ENCODE data around the gene LSS. TPM values are rescaled to one million over a fixed set of nuclear protein-coding genes. Genes with fewer than 3 reads are reported as not detected.

LSS gene
- total RNA-seq (100 to 1,000 TPM in 1 of 5 donors, 10 to 100 TPM in 4; 26.4 to 246 (median 46.7) TPM), polyA plus RNA-seq (10 to 100 TPM; 15.3 to 22.2 (median 21.7) TPM)
- long read RNA-seq, donor 1, full-length matches to known transcripts = 2 of 2 reads
- long read RNA-seq, donor 1, partial matches to known transcripts = 0 of 2 reads
- long read RNA-seq, donor 1, other reads (novel, unspliced or antisense) = 0 of 2 reads
- long read RNA-seq, donor 2, full-length matches to known transcripts = 5 of 36 reads
- long read RNA-seq, donor 2, partial matches to known transcripts = 31 of 36 reads
- long read RNA-seq, donor 2, other reads (novel, unspliced or antisense) = 0 of 36 reads
- long read RNA-seq, donor 3, partial matches to known transcripts = 0 of 3 reads
- long read RNA-seq, donor 3, other reads (novel, unspliced or antisense) = 0 of 3 reads
- long read RNA-seq, donor 4 = 0 reads
- long read RNA-seq, donor 5, partial matches to known transcripts = 0 of 2 reads
- long read RNA-seq, donor 5, other reads (novel, unspliced or antisense) = 0 of 2 reads
- long read RNA-seq, donor 6, full-length matches to known transcripts = 2 of 7 reads
- long read RNA-seq, donor 6, partial matches to known transcripts = 5 of 7 reads
- long read RNA-seq, donor 6, other reads (novel, unspliced or antisense) = 0 of 7 reads
- long read RNA-seq, donor 7, partial matches to known transcripts = 0 of 1 reads
- long read RNA-seq, donor 7, other reads (novel, unspliced or antisense) = 0 of 1 reads
- long read RNA-seq, donor 8, partial matches to known transcripts = 0 of 1 reads
- long read RNA-seq, donor 8, other reads (novel, unspliced or antisense) = 0 of 1 reads
- long read RNA-seq, donor 9, partial matches to known transcripts = 0 of 1 reads
- long read RNA-seq, donor 9, other reads (novel, unspliced or antisense) = 0 of 1 reads
- long read RNA-seq, donor 10 = 0 reads

DNA sequence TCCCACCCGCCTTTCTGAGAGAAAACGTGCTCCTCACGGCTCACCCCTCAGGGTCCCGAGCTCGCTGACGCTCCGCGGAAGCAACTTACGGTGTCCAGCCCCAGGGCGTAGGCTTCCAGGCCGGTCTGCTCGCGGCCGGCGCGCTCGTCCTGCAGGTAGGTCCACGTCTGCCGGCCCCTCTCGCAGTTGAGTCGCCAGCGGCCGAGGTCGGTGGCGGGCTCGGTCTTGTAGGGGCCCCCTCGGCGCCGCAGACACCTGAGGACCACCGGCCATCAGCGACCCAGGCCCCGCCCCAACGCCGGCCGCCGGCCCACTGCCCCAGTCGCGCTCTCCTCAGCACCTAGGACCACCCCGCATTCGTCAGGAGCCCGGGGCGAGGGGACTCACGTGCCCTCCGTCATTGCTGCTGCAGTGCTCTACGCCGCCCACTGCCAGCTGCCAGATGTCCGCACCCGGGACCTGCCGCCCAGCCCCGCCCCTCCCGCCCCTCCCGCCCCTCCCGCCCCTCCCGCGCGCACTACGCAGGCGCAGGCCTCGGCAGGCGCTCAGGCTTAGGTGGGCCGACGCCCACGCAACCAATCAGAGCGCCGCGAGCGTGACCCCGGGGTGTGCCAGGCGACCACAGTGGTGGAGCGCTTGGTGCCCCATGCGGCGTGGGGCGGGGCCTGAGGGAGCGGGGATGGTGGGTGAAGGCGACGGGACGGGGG is at the start of gene LSS:
LSS (minus strand) TSS at position 430 of the 707 bp plus-strand sequence; CDS start at position 401, 29 bp downstream.
- peaks cover 0 to 20% (median 8%) of the 10 kb centered on the region in 4 donors for H3K36me3 ChIP-seq
- peaks cover 32 to 52% (median 46%) of the 10 kb centered on the region in 4 donors for H3K4me1 ChIP-seq
- TF ChIP-seq POLR2AphosphoS5 (IDR thresholded peaks at IDR 0.05) = peak in 2 of 3 donors; percentile 69 to 73
- no peak for TF ChIP-seq POLR2A (IDR thresholded peaks at IDR 0.05)
- no peaks in the 10 kb centered on the region for H3K27me3 ChIP-seq
- peak within 1 kb of the TSS; percentile 70 to 97 (median 90) for H3K4me3 ChIP-seq
- WGBS, 5 donors = 0 to 3% (median 1%) methylated on average over 11 to 77 of the region's 77 CpGs
- DNase-seq = peak; percentile 98 to 99
- no peaks in the 10 kb centered on the region for H3K9me3 ChIP-seq
- intact Hi-C loops (cut with DNase I; ENCODE audit: low total_unique reads) = loop anchor here (10.0 kb wide), 1 partner anchor 84 kb away; no protein-coding TSS in a partner anchor
- peak within 1 kb of the TSS; percentile 85 to 95 (median 93) for H3K27ac ChIP-seq

DNA sequence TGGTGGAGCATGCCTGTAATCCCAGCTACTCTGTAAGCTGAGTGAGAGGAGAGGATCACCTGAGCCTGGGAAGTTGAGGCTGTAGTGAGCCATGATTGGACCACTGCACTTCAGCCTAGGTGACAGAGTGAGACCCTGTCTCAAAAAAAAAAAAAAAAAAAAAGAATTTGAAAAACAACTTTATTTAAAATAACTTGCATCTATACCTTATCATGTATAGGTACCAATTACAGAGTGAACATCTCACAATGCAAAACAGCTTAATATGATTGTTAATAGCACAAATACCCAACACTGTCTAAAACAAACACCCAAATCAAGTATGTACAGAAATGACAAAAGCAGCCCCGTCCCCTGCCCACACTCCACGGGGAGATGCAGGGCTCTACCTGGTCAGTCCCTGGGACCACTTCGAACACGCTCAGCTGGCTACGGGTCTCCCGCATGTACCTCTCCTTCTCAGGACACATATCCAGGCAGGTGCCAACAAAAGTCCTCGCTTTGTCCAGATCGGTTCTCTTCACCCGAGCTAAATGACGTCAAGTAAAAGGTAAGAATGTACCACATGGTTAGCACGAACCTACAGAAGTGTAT is 46.3 kb upstream of the LSS start:
- Histone ChIP-seq H3K36me3 (peaks cover 92 to 100% (median 100%) of the 10 kb centered on the region in 4 donors), H3K27ac (no peak overlapping the region), H3K9me3 (no peaks in the 10 kb centered on the region), H3K4me3 (no peak overlapping the region), H3K27me3 (no peaks in the 10 kb centered on the region), H3K4me1 (no peaks in the 10 kb centered on the region)
- WGBS, 5 donors = 90 to 96% (median 94%) methylated on average over 11 of the region's 11 CpGs
- intact Hi-C loops (cut with DNase I; ENCODE audit: low total_unique reads) = no loop called here
- TF ChIP-seq POLR2AphosphoS5 (IDR thresholded peaks at IDR 0.05) (no peak), POLR2A (IDR thresholded peaks at IDR 0.05) (no peak), EP300 (IDR thresholded peaks at IDR 0.05) (no peak)
- TF ChIP-seq, protein P1, sequence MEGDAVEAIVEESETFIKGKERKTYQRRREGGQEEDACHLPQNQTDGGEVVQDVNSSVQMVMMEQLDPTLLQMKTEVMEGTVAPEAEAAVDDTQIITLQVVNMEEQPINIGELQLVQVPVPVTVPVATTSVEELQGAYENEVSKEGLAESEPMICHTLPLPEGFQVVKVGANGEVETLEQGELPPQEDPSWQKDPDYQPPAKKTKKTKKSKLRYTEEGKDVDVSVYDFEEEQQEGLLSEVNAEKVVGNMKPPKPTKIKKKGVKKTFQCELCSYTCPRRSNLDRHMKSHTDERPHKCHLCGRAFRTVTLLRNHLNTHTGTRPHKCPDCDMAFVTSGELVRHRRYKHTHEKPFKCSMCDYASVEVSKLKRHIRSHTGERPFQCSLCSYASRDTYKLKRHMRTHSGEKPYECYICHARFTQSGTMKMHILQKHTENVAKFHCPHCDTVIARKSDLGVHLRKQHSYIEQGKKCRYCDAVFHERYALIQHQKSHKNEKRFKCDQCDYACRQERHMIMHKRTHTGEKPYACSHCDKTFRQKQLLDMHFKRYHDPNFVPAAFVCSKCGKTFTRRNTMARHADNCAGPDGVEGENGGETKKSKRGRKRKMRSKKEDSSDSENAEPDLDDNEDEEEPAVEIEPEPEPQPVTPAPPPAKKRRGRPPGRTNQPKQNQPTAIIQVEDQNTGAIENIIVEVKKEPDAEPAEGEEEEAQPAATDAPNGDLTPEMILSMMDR (IDR thresholded peaks at IDR 0.05) = no peak
- no peak for DNase-seq

DNA sequence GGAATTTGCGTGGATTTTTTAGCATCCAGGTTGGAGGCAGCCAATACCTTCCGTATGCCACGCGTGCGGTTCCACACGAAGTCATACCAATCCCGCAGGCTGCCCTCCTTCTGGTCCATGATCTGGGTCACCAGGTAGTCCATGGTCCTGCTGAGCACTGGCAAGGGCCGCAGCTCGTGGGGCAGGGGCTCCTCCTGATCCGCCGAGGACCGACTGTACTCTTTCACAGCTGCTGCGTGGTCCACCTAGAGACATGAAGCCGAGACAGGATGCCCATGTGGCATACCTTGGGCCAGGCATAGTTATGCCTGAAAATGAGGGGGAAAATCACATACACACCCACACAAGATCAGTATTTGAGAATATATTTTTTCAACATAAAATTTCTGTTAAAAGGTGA is 44.8 kb upstream of the LSS start:
- intact Hi-C loops (cut with DNase I; ENCODE audit: low total_unique reads) = no loop called here
- Histone ChIP-seq H3K27ac (no peak overlapping the region), H3K4me1 (no peaks in the 10 kb centered on the region), H3K4me3 (no peak overlapping the region), H3K36me3 (peaks cover 93 to 100% (median 100%) of the 10 kb centered on the region in 4 donors), H3K9me3 (no peaks in the 10 kb centered on the region), H3K27me3 (no peaks in the 10 kb centered on the region)
- no peak for DNase-seq
- TF ChIP-seq POLR2AphosphoS5 (IDR thresholded peaks at IDR 0.05) (no peak), EP300 (IDR thresholded peaks at IDR 0.05) (no peak), POLR2A (IDR thresholded peaks at IDR 0.05) (no peak)
- TF ChIP-seq, protein P1 (IDR thresholded peaks at IDR 0.05) = no peak
- 96 to 98% (median 97%) methylated on average over 12 to 14 of the region's 14 CpGs for WGBS, 5 donors

DNA sequence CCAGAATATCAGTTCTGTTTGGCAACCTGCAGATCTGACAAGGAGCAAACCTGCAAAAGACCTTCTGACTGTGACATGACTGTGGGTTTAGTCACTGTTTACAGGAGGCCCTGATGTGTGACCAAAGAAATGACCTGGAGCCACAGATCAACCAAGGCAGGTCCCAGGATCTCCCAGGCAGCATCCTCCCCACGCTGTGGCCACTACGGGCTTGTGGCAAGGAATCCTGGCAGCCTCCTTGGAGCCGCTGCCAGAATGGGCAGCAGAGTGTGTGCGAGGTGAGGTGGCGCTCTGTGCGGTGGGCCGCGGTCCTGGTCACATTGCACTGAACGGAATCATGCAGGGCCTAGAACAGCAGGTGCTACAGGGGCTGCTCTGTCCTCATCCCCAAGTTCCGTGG is 40.9 kb upstream of the LSS start:
- 96 to 98% (median 97%) methylated on average over 10 of the region's 10 CpGs for WGBS, 5 donors
- Histone ChIP-seq H3K4me3 (no peak overlapping the region), H3K4me1 (no peaks in the 10 kb centered on the region), H3K27me3 (no peaks in the 10 kb centered on the region), H3K9me3 (no peaks in the 10 kb centered on the region), H3K27ac (no peak overlapping the region), H3K36me3 (peaks cover 90 to 100% (median 100%) of the 10 kb centered on the region in 4 donors)
- TF ChIP-seq POLR2A (IDR thresholded peaks at IDR 0.05) (no peak), EP300 (IDR thresholded peaks at IDR 0.05) (no peak)
- DNase-seq = no peak
- intact Hi-C loops (cut with DNase I; ENCODE audit: low total_unique reads) = no loop called here

All from stomach (tissue), 19 donors.